ENCODE data around the gene CYP19A1. TPM values are rescaled to one million over a fixed set of nuclear protein-coding genes. Genes with fewer than 3 reads are reported as not detected.

Gene CYP19A1
- total RNA-seq, 4 donors from 2014 or later: not detected

- no peaks in the 10 kb centered on the region for H3K4me1 ChIP-seq
- no peak overlapping the region for H3K27ac ChIP-seq
- intact Hi-C loops (cut with DNase I; ENCODE audit: low total_unique reads): no loop called here
- H3K36me3 ChIP-seq: no peaks in the 10 kb centered on the region
- DNase-seq: no peak
- H3K9me3 ChIP-seq: no peaks in the 10 kb centered on the region
- TF ChIP-seq POLR2A (IDR thresholded peaks at IDR 0.05) (no peak), CTCF (IDR thresholded peaks at IDR 0.05) (no peak)
- no peaks in the 10 kb centered on the region for H3K27me3 ChIP-seq
- no peak overlapping the region for H3K4me3 ChIP-seq
Observed at GRCh38 chr15:51274956-51275355, 63.4 kb downstream of the CYP19A1 start.

- Histone ChIP-seq H3K27me3 (no peaks in the 10 kb centered on the region), H3K27ac (no peak overlapping the region), H3K9me3 (no peaks in the 10 kb centered on the region), H3K4me3 (no peak overlapping the region), H3K4me1 (no peaks in the 10 kb centered on the region), H3K36me3 (no peaks in the 10 kb centered on the region)
- no peak for TF ChIP-seq CTCF (IDR thresholded peaks at IDR 0.05)
- no peak for TF ChIP-seq POLR2A (IDR thresholded peaks at IDR 0.05)
- intact Hi-C loops (cut with DNase I; ENCODE audit: low total_unique reads): no loop called here
- DNase-seq: no peak
Observed at GRCh38 chr15:51270706-51271105, 67.7 kb downstream of the CYP19A1 start.

GRCh38 chr15:51269496-51269895 lies 68.9 kb downstream of the CYP19A1 start:
- intact Hi-C loops (cut with DNase I; ENCODE audit: low total_unique reads): no loop called here
- no peak overlapping the region for H3K4me3 ChIP-seq
- H3K4me1 ChIP-seq: no peaks in the 10 kb centered on the region
- no peaks in the 10 kb centered on the region for H3K9me3 ChIP-seq
- TF ChIP-seq CTCF (IDR thresholded peaks at IDR 0.05) (no peak), POLR2A (IDR thresholded peaks at IDR 0.05) (no peak)
- H3K27ac ChIP-seq: no peak overlapping the region
- no peaks in the 10 kb centered on the region for H3K36me3 ChIP-seq
- H3K27me3 ChIP-seq: no peaks in the 10 kb centered on the region
- no peak for DNase-seq

- no peaks in the 10 kb centered on the region for H3K36me3 ChIP-seq
- peak overlapping the region; percentile 31 to 32 for H3K4me3 ChIP-seq
- no peak overlapping the region for H3K27ac ChIP-seq
- TF ChIP-seq POLR2A (IDR thresholded peaks at IDR 0.05) (no peak), CTCF (IDR thresholded peaks at IDR 0.05) (no peak)
- no peaks in the 10 kb centered on the region for H3K27me3 ChIP-seq
- H3K4me1 ChIP-seq: no peaks in the 10 kb centered on the region
- intact Hi-C loops (cut with DNase I; ENCODE audit: low total_unique reads): no loop called here
- no peaks in the 10 kb centered on the region for H3K9me3 ChIP-seq
- DNase-seq: no peak
Observed at GRCh38 chr15:51267703-51268083, 70.7 kb downstream of the CYP19A1 start.

GRCh38 chr15:51267051-51267702 lies 71.2 kb downstream of the CYP19A1 start:
- Histone ChIP-seq H3K9me3 (no peaks in the 10 kb centered on the region), H3K4me3 (peak overlapping the region; percentile 31 to 32), H3K36me3 (no peaks in the 10 kb centered on the region), H3K27ac (no peak overlapping the region), H3K4me1 (no peaks in the 10 kb centered on the region), H3K27me3 (no peaks in the 10 kb centered on the region)
- TF ChIP-seq CTCF (IDR thresholded peaks at IDR 0.05): no peak
- TF ChIP-seq POLR2A (IDR thresholded peaks at IDR 0.05): no peak
- no peak for DNase-seq
- intact Hi-C loops (cut with DNase I; ENCODE audit: low total_unique reads): no loop called here
